Measurements from ENCODE around the gene RAB1A.

Gene RAB1A

GRCh38 chr2:65081232-65081685 is 48.6 kb downstream of the RAB1A start:
- Histone ChIP-seq H3K27me3 (ENCODE audit: insufficient read depth, low read length) (no peaks in the 10 kb centered on the region), H3K9me3 (ENCODE audit: insufficient read depth, low read depth, low read length) (no peaks in the 10 kb centered on the region), H3K9ac (ENCODE audit: low read depth, low read length) (no peak overlapping the region), H3K36me3 (ENCODE audit: insufficient read depth, low read length) (peaks cover 70% of the 10 kb centered on the region), H3K4me3 (ENCODE audit: low read length) (no peak overlapping the region), H3K27ac (ENCODE audit: low read depth, low read length) (no peak overlapping the region), H3K4me1 (ENCODE audit: insufficient read depth, low read length) (peaks cover 14% of the 10 kb centered on the region)
- 93% methylated on average over 4 of the region's 4 CpGs for WGBS

GRCh38 chr2:65079017-65079416 is 50.9 kb downstream of the RAB1A start:
- Histone ChIP-seq H3K27me3 (ENCODE audit: insufficient read depth, low read length) (no peaks in the 10 kb centered on the region), H3K27ac (ENCODE audit: low read depth, low read length) (no peak overlapping the region), H3K36me3 (ENCODE audit: insufficient read depth, low read length) (peaks cover 70% of the 10 kb centered on the region), H3K4me1 (ENCODE audit: insufficient read depth, low read length) (peaks cover 22% of the 10 kb centered on the region), H3K9ac (ENCODE audit: low read depth, low read length) (no peak overlapping the region), H3K4me3 (ENCODE audit: low read length) (no peak overlapping the region), H3K9me3 (ENCODE audit: insufficient read depth, low read depth, low read length) (no peaks in the 10 kb centered on the region)
- 95% methylated on average over 6 of the region's 6 CpGs for WGBS

GRCh38 chr2:65077898-65078297 is 52.0 kb downstream of the RAB1A start:
- H3K9ac ChIP-seq (ENCODE audit: low read depth, low read length): no peak overlapping the region
- peak overlapping the region; percentile 47; the same call in 1 of the 2 replicates for H3K27ac ChIP-seq (ENCODE audit: low read depth, low read length)
- peaks cover 22% of the 10 kb centered on the region for H3K4me1 ChIP-seq (ENCODE audit: insufficient read depth, low read length)
- no peaks in the 10 kb centered on the region for H3K9me3 ChIP-seq (ENCODE audit: insufficient read depth, low read depth, low read length)
- H3K36me3 ChIP-seq (ENCODE audit: insufficient read depth, low read length): peaks cover 70% of the 10 kb centered on the region
- WGBS: 81% methylated on average over 7 of the region's 7 CpGs
- H3K27me3 ChIP-seq (ENCODE audit: insufficient read depth, low read length): no peaks in the 10 kb centered on the region
- H3K4me3 ChIP-seq (ENCODE audit: low read length): no peak overlapping the region

- Histone ChIP-seq H3K4me3 (ENCODE audit: low read length) (no peak overlapping the region), H3K9ac (ENCODE audit: low read depth, low read length) (no peak overlapping the region), H3K27me3 (ENCODE audit: insufficient read depth, low read length) (no peaks in the 10 kb centered on the region), H3K27ac (ENCODE audit: low read depth, low read length) (peak overlapping the region; percentile 36; the same call in 1 of the 2 replicates), H3K36me3 (ENCODE audit: insufficient read depth, low read length) (peaks cover 75% of the 10 kb centered on the region), H3K4me1 (ENCODE audit: insufficient read depth, low read length) (peaks cover 22% of the 10 kb centered on the region), H3K9me3 (ENCODE audit: insufficient read depth, low read depth, low read length) (no peaks in the 10 kb centered on the region)
- WGBS: 91% methylated on average over 6 of the region's 7 CpGs
Observed at GRCh38 chr2:65076345-65076710, 53.6 kb downstream of the RAB1A start.

GRCh38 chr2:65075605-65076344 is 54.1 kb downstream of the RAB1A start:
- Histone ChIP-seq H3K27me3 (ENCODE audit: insufficient read depth, low read length) (no peaks in the 10 kb centered on the region), H3K27ac (ENCODE audit: low read depth, low read length) (peak overlapping the region; percentile 36; the same call in 1 of the 2 replicates), H3K9me3 (ENCODE audit: insufficient read depth, low read depth, low read length) (no peaks in the 10 kb centered on the region), H3K9ac (ENCODE audit: low read depth, low read length) (no peak overlapping the region), H3K4me3 (ENCODE audit: low read length) (no peak overlapping the region), H3K4me1 (ENCODE audit: insufficient read depth, low read length) (peaks cover 22% of the 10 kb centered on the region), H3K36me3 (ENCODE audit: insufficient read depth, low read length) (peaks cover 80% of the 10 kb centered on the region)
- 70% methylated on average over 5 of the region's 5 CpGs for WGBS

GRCh38 chr2:65075176-65075575 is 54.7 kb downstream of the RAB1A start:
- Histone ChIP-seq H3K4me1 (ENCODE audit: insufficient read depth, low read length) (peaks cover 22% of the 10 kb centered on the region), H3K27ac (ENCODE audit: low read depth, low read length) (no peak overlapping the region), H3K36me3 (ENCODE audit: insufficient read depth, low read length) (peaks cover 84% of the 10 kb centered on the region), H3K9ac (ENCODE audit: low read depth, low read length) (no peak overlapping the region), H3K4me3 (ENCODE audit: low read length) (no peak overlapping the region), H3K9me3 (ENCODE audit: insufficient read depth, low read depth, low read length) (no peaks in the 10 kb centered on the region), H3K27me3 (ENCODE audit: insufficient read depth, low read length) (no peaks in the 10 kb centered on the region)
- 94% methylated on average over 8 of the region's 9 CpGs for WGBS

- no peak overlapping the region for H3K27ac ChIP-seq (ENCODE audit: low read depth, low read length)
- H3K9ac ChIP-seq (ENCODE audit: low read depth, low read length): no peak overlapping the region
- peaks cover 22% of the 10 kb centered on the region for H3K4me1 ChIP-seq (ENCODE audit: insufficient read depth, low read length)
- no peaks in the 10 kb centered on the region for H3K27me3 ChIP-seq (ENCODE audit: insufficient read depth, low read length)
- no peak overlapping the region for H3K4me3 ChIP-seq (ENCODE audit: low read length)
- no peaks in the 10 kb centered on the region for H3K9me3 ChIP-seq (ENCODE audit: insufficient read depth, low read depth, low read length)
- 95% methylated on average over 12 of the region's 12 CpGs for WGBS
- peaks cover 88% of the 10 kb centered on the region for H3K36me3 ChIP-seq (ENCODE audit: insufficient read depth, low read length)
Observed at GRCh38 chr2:65073879-65074565, 55.9 kb downstream of the RAB1A start.

GRCh38 chr2:65072181-65072970 is 57.5 kb downstream of the RAB1A start:
- Histone ChIP-seq H3K36me3 (ENCODE audit: insufficient read depth, low read length) (peaks cover 73% of the 10 kb centered on the region), H3K4me1 (ENCODE audit: insufficient read depth, low read length) (peaks cover 11% of the 10 kb centered on the region), H3K27ac (ENCODE audit: low read depth, low read length) (no peak overlapping the region), H3K9me3 (ENCODE audit: insufficient read depth, low read depth, low read length) (no peaks in the 10 kb centered on the region), H3K4me3 (ENCODE audit: low read length) (no peak overlapping the region), H3K9ac (ENCODE audit: low read depth, low read length) (no peak overlapping the region), H3K27me3 (ENCODE audit: insufficient read depth, low read length) (no peaks in the 10 kb centered on the region)
- 96% methylated on average over 20 of the region's 20 CpGs for WGBS

- H3K36me3 ChIP-seq (ENCODE audit: insufficient read depth, low read length): peaks cover 72% of the 10 kb centered on the region
- H3K4me1 ChIP-seq (ENCODE audit: insufficient read depth, low read length): peaks cover 11% of the 10 kb centered on the region
- no peak overlapping the region for H3K4me3 ChIP-seq (ENCODE audit: low read length)
- H3K27me3 ChIP-seq (ENCODE audit: insufficient read depth, low read length): no peaks in the 10 kb centered on the region
- no peak overlapping the region for H3K27ac ChIP-seq (ENCODE audit: low read depth, low read length)
- H3K9me3 ChIP-seq (ENCODE audit: insufficient read depth, low read depth, low read length): no peaks in the 10 kb centered on the region
- WGBS: 89% methylated on average over 14 of the region's 14 CpGs
- no peak overlapping the region for H3K9ac ChIP-seq (ENCODE audit: low read depth, low read length)
Observed at GRCh38 chr2:65071499-65072180, 58.3 kb downstream of the RAB1A start.

- peaks cover 5% of the 10 kb centered on the region; the same call in 1 of the 2 replicates for H3K4me1 ChIP-seq (ENCODE audit: insufficient read depth, low read length)
- no peak overlapping the region for H3K4me3 ChIP-seq (ENCODE audit: low read length)
- WGBS: 95% methylated on average over 6 of the region's 6 CpGs
- H3K36me3 ChIP-seq (ENCODE audit: insufficient read depth, low read length): peaks cover 64% of the 10 kb centered on the region
- no peak overlapping the region for H3K27ac ChIP-seq (ENCODE audit: low read depth, low read length)
- H3K27me3 ChIP-seq (ENCODE audit: insufficient read depth, low read length): no peaks in the 10 kb centered on the region
- no peak overlapping the region for H3K9ac ChIP-seq (ENCODE audit: low read depth, low read length)
- no peaks in the 10 kb centered on the region for H3K9me3 ChIP-seq (ENCODE audit: insufficient read depth, low read depth, low read length)
Observed at GRCh38 chr2:65070856-65071255, 59.0 kb downstream of the RAB1A start.
